ENCODE measurements around the gene FTO. TPM values are rescaled to one million over a fixed set of nuclear protein-coding genes. Genes with fewer than 3 reads are reported as not detected.

Gene FTO
- total and polyA plus RNA-seq, 2 of the 13 experiments (the other 11 are each of a cell fraction or from before 2014, with no cell fraction given) = 41.6 to 55.8 TPM

GRCh38 chr16:53756275-53756996 lies 52.5 kb downstream of the FTO start (continued):
- TF ChIP-seq SOX13 (IDR thresholded peaks at IDR 0.05) (peak; percentile 65; the same call in 1 of the 2 replicates), SOX13 (CRISPR knock-in tag; conservative IDR thresholded peaks at IDR 0.05 in 1 of 2, IDR thresholded peaks at IDR 0.05 in 1 of 2) (peak in 1 of 2 experiments; percentile 97; a peak in 2 of 4 replicates), ZNF710 (CRISPR knock-in tag; IDR thresholded peaks at IDR 0.05; ENCODE audit: borderline replicate concordance) (0 out of 2 replicates have a peak, but pooled peaks have one; percentile 43), ZNF768 (CRISPR knock-in tag; IDR thresholded peaks at IDR 0.05) (no peak), MIER3 (CRISPR knock-in tag; IDR thresholded peaks at IDR 0.05; ENCODE audit: borderline replicate concordance) (0 out of 2 replicates have a peak, but pooled peaks have one; percentile 13), PBX3 (CRISPR knock-in tag; IDR thresholded peaks at IDR 0.05; ENCODE audit: borderline replicate concordance) (no peak), FOXJ3 (CRISPR knock-in tag; IDR thresholded peaks at IDR 0.05; ENCODE audit: borderline replicate concordance) (peak; percentile 47; the same call in 1 of the 2 replicates), ZNF44 (CRISPR knock-in tag; IDR thresholded peaks at IDR 0.05) (no peak), CCDC6 (CRISPR knock-in tag; IDR thresholded peaks at IDR 0.05) (no peak), FOXA1 (IDR thresholded peaks at IDR 0.05) (no peak), FOXA1 (CRISPR knock-in tag; IDR thresholded peaks at IDR 0.05) (0 out of 2 replicates have a peak, but pooled peaks have one; percentile 47), POLR2G (IDR thresholded peaks at IDR 0.05; ENCODE audit: low read depth, low read length) (no peak), MTF1 (CRISPR knock-in tag; IDR thresholded peaks at IDR 0.05) (no peak), ZNF792 (CRISPR knock-in tag; IDR thresholded peaks at IDR 0.05) (0 out of 2 replicates have a peak, but pooled peaks have one; percentile 14), ZMYM3 (CRISPR knock-in tag; IDR thresholded peaks at IDR 0.05) (no peak)
- TF ChIP-seq, protein P1, sequence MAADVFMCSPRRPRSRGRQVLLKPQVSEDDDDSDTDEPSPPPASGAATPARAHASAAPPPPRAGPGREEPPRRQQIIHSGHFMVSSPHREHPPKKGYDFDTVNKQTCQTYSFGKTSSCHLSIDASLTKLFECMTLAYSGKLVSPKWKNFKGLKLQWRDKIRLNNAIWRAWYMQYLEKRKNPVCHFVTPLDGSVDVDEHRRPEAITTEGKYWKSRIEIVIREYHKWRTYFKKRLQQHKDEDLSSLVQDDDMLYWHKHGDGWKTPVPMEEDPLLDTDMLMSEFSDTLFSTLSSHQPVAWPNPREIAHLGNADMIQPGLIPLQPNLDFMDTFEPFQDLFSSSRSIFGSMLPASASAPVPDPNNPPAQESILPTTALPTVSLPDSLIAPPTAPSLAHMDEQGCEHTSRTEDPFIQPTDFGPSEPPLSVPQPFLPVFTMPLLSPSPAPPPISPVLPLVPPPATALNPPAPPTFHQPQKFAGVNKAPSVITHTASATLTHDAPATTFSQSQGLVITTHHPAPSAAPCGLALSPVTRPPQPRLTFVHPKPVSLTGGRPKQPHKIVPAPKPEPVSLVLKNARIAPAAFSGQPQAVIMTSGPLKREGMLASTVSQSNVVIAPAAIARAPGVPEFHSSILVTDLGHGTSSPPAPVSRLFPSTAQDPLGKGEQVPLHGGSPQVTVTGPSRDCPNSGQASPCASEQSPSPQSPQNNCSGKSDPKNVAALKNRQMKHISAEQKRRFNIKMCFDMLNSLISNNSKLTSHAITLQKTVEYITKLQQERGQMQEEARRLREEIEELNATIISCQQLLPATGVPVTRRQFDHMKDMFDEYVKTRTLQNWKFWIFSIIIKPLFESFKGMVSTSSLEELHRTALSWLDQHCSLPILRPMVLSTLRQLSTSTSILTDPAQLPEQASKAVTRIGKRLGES (CRISPR knock-in tag; IDR thresholded peaks at IDR 0.05; ENCODE audit: borderline replicate concordance) = no peak
- TF ChIP-seq, protein P2, sequence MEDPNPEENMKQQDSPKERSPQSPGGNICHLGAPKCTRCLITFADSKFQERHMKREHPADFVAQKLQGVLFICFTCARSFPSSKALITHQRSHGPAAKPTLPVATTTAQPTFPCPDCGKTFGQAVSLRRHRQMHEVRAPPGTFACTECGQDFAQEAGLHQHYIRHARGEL (CRISPR knock-in tag; IDR thresholded peaks at IDR 0.05) = no peak
- TF ChIP-seq, protein P3, sequence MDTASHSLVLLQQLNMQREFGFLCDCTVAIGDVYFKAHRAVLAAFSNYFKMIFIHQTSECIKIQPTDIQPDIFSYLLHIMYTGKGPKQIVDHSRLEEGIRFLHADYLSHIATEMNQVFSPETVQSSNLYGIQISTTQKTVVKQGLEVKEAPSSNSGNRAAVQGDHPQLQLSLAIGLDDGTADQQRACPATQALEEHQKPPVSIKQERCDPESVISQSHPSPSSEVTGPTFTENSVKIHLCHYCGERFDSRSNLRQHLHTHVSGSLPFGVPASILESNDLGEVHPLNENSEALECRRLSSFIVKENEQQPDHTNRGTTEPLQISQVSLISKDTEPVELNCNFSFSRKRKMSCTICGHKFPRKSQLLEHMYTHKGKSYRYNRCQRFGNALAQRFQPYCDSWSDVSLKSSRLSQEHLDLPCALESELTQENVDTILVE (CRISPR knock-in tag; IDR thresholded peaks at IDR 0.05) = 0 out of 2 replicates have a peak, but pooled peaks have one; percentile 1
